H54 (cell line): ENCODE measurements around the gene MGRN1.

Experiments
- DNase-seq: peaks from one replicate; pipeline ENCODE4 v3.0.0; 2011; ENCODE audit warnings: low spot score, mixed read lengths; ENCODE audit not compliant: insufficient read length
- FAIRE-seq: peaks from 3 replicates; lab custom pipeline; 2011; peaks lifted over from hg19 to GRCh38; lab: Jason Lieb, UNC
- POLR2A ChIP-seq: IDR thresholded peaks from 2 replicates; pipeline ENCODE4 v1.6.1; 2011; ENCODE audit warnings: low read depth, mild to moderate bottlenecking, low read length

The MGRN1 gene

DNA sequence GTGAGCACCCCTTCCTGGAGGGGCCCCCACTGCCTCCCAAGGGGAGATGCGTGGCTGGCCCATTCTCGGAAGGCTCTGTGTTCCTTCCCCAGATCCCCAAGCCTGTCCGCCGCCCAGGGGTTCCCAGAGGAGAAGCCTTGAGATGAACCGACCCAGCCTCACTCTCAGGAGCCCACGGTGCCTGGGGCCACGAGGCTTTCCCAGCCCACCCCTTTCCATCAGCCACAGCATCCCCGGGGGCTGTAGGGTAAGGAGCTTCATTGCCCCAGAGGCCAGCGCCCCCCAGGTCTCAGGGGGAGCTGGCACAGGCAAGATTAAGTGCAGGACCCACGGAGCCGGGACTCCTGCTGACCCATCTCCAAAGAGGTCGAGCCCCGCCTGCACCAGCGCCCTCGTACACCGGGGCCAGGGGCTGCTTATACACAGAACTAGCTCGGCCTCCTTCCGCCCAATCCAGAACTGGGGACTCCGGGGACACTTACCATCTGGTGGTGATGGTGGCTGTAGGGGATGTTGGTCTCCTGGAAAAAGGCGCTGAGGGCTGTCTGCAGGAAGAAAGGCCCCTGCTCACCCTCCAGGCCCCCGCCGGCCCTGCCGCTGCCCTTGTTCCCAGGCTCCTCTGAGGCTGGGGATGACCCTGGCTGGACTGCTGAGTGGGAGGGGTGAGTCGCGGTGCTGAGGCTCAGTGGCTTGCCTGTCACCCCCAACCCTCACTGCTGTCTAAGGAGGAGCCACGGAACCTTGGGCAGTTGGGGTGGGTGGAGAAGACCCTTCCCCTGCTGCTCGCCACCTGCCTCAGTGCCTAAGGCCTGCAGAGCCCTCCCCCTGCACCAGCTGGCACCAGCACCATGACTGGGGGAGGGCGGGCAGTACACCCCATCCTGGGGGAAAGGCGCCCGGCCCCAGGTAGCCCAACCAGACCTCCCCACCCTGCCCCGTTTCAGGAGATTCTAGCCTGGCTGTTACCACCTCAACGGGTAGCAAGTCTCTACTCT, 14.3 kb upstream of the MGRN1 start:
- no peak for DNase-seq
- FAIRE-seq, result no peak
- TF ChIP-seq POLR2A, result no peak

- DNase-seq (no peak), FAIRE-seq (no peak)
- TF ChIP-seq POLR2A, result no peak
Observed at GRCh38 chr16:4611337-4612021, 13.1 kb upstream of the MGRN1 start.

DNA sequence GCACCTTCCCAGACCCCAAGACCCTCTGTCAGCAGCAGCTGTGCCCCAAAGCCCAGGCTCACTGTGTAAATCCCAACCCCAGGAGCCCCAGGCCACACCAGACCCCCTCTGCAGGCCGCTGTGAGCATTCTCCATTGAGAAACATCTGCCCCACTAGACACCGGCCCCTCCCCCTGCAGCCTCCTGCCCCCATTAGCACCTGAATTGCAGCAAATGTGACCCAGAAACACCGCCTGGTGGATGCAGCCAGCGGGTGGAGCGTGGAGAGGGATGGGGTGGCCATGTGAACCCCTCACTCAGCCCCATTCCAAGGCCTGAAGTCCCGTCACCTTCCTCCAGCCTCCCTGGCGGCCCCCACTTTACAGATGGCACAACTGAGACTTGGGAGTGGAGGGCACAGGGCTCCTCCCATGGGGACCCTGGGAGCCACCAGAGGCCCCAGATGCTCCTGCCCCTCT, 12.1 kb upstream of the MGRN1 start:
- no peak for DNase-seq
- FAIRE-seq, result no peak
- no peak for TF ChIP-seq POLR2A

DNA sequence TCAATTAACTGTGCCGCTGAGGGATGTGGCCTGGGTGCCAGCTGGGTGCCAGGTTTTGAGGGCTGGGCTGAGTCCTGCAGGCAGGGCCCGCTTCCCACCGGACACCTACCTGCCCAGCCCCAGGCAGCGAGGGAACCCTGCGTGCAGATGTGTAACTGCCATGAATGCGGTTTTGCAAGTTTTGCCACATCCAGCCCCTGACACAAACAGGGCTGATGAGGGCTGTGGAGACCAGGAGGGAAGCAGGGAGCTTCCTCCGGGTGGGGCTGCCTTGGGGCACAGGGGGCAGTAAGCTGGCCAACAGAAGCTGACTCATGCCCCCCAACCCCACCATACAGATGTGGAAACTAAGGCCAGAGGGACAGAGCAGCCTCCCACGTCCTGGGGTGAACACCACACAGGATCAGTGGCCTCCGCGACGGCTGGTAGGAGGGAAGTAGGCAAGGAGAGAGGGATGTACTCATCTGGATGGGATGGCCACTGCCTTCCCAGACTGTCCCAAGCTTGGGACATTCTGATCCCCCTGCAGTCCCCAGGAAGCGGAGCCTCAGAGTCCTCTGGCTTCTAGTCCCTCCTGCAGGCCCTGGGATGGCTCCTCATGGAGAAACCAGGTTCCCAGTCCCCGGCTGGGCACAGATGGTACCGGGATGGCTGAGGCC, 11.5 kb upstream of the MGRN1 start:
- FAIRE-seq (no peak), DNase-seq (no peak)
- no peak for TF ChIP-seq POLR2A

DNA sequence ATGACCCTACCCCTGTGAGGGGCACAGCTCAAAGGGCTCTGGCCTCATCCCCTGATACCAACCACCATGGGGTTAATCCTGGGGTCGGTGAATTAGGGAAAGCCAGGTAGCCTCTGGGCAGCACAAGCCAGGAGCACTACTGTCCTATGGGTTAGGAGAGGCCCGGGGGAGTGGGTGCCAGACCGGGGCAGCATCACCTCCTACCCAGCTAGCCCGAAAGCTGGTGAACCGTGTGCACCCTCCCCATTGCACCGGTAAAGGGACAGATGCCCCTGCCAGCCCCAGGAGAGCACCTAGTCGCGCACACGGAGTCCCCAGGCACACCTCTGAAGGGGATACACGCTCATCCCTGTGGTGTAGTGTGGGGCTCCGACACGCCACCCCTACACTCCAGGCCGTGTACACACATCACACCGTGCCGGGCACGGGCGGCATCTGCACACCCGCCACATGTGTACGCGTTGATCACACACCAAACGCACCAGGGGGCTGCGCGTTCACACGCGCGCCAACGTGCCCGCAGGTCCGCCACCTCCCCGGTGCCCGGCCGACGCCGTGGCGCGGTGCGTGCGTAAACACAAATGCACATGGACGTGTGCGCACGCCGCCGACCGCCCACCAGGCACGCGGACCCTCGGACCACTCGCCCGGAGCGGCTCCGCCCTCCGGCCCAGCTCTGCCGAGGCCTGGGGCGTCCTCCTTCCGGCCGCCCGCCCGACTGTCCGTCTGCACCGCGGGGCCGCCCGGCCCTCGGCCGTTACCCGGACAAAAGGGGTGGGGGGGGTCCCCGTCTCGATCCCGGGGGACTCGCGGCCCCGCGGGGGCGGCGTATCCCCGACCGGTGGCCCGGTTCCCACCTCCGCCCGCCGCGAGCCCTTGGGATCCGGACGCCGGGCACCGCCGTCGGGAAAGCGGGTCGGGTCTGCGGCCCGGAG, 10.7 kb upstream of the MGRN1 start:
- DNase-seq (peak; percentile 52), FAIRE-seq (no peak)
- no peak for TF ChIP-seq POLR2A

DNA sequence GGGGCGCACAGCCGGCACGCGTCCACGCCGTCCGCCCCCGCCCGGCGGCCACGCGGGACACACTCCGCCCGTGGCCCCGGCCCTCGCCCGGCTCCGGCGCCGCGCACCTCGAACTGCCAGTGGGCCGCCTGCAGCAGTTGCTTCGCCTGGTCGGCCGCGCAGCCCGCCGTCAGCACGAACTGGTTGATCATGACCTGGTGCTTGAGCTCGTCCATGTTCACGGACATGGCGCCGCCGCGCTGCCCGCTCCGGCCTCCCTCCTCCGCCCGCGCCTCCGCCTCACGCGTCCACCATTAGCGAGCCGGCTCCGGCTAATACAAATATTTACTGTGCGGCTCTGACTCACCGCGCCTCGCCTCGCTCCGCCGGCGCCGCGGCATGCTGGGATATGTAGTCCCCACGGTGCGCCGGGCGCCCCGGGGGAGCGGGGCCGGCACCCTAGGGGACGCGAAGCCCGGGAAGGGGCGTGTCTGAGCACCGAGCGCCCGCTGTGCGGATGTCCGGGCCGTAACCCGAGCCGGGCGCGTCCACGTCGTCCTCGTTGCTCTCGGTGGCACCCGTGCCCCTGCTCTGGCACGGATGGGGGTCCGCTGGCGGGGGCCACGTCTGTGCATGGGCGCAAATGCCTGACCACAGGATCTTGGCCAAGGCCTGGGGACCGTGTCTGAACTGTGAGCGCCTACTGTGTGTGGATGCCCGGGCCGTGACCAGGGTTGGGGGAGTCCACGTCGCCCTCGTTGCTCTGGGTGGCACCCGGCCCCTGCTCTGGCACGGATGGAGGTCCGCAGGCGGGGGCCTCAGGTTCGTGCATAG, 9.8 kb upstream of the MGRN1 start, which contains the start of gene UBALD1:
UBALD1 (minus strand) TSS at position 318 of the 813 bp plus-strand sequence; CDS start at position 227, 91 bp downstream.
- TF ChIP-seq POLR2A, result peak; percentile 71
- FAIRE-seq, result no peak
- peak; percentile 95 for DNase-seq

GRCh38 chr16:4615384-4616046, 9.1 kb upstream of the MGRN1 start:
- no peak for TF ChIP-seq POLR2A
- no peak for FAIRE-seq
- no peak for DNase-seq

DNA sequence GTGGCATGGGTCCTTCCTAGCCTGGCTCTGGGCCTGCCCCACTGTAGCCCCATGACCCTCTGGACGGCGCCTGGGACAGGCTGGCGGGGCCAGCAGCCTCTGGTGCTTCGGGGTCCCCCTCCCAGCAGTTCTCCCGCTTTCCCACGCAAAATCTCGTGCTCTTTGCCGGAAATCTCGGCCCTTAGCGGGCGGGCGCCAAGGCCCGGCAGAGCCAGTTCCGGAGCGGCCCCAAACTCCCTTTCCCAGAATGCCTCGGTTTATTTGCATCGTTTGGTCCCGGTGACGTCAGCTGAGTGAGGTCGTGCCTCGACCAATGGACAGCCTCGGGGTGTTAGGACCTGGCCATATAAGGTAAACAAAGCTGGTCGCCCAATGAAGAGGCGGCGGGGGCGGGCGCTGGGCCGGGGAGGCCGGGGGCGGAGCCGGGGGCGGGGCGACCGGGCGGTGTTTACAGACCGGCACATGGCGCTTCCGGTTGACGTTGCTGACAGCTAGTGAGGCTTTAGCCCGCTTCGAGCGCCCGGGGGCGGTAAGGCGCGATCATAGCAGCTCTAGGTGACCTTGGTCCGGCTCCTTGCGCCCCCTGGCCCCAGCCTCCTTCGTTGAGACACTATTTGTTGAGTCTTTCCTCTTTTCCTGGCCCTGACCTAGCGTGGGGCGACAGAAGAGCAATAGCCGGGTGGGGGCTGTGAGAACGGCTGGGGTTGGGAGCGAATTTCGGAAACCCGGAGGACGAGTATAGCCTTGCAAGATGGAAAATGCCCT, 8.4 kb upstream of the MGRN1 start:
- peak; percentile 77 for FAIRE-seq
- DNase-seq, result peak; percentile 98
- TF ChIP-seq POLR2A, result peak; percentile 44; the same call in 1 of the 2 replicates

GRCh38 chr16:4617880-4618279, 6.7 kb upstream of the MGRN1 start:
- no peak for FAIRE-seq
- DNase-seq, result no peak
- TF ChIP-seq POLR2A, result no peak

DNA sequence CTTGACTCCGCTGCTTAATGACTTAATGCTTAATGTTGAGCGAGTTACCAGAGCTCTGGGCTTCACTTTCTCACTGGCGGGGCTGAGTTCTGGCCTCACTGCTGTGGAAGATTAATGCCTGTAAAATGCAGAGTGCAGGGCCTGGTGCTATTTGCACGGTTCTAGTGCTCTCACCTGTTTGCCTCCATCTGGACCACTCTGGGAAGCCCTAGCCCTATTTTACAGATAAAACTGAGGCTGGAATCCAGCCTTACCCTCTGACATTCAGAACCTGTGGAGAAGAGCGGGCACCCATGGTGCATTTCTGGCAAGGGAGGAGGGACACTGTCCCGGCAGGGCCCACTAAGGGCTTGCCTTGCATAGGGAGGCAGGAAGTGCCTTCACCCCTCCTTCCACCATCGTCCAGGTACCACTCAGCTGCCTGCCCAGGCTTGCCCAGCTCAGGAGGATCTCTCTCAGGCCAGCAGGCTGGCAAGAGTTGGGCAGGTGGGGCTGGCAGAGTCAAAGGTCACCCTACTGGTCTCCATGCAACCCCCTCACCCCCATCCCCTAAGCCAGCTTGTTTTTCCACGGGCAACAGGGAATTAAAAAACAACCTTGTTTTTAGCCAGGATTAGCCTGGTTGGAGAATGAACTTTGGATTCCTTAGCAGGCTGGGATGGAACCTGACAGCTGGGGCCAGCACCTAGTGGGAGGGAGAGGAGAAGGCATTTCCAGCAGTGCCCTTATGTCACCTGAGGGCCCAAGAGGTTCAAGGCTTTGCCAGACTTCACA, 5.8 kb upstream of the MGRN1 start:
- TF ChIP-seq POLR2A, result no peak
- FAIRE-seq (no peak), DNase-seq (no peak)

- TF ChIP-seq POLR2A, result no peak
- FAIRE-seq (no peak), DNase-seq (no peak)
Observed at GRCh38 chr16:4623593-4623992, 1.0 kb upstream of the MGRN1 start.
